ENCODE measurements around the gene MECP2.

The MECP2 gene

GRCh38 chrX:154014429-154015380 is 82.8 kb downstream of the MECP2 start:
- no peak overlapping the region for H3K4me3 ChIP-seq (replicated peaks; ENCODE audit: insufficient read depth, low read length)
- TF ChIP-seq POLR2AphosphoS5 (IDR thresholded peaks at IDR 0.05; ENCODE audit: low read depth) (no peak), CTCF (IDR thresholded peaks at IDR 0.05; ENCODE audit: insufficient read depth, low read length) (no peak)
- H3K27ac ChIP-seq (replicated peaks) = peak overlapping the region; percentile 93
- no peak for DNase-seq (ENCODE audit: low read depth in 1 of 2, low spot score in 1 of 2)
- no peaks in the 10 kb centered on the region for H3K27me3 ChIP-seq (ENCODE audit: insufficient read depth, poor library complexity, severe bottlenecking)

- Histone ChIP-seq H3K4me3 (replicated peaks; ENCODE audit: insufficient read depth, low read length) (no peak overlapping the region), H3K27me3 (ENCODE audit: insufficient read depth, poor library complexity, severe bottlenecking) (no peaks in the 10 kb centered on the region), H3K27ac (replicated peaks) (0 out of 2 replicates have a peak overlapping the region, but pooled peaks have one; percentile 1)
- peak; percentile 24 to 47 for DNase-seq (ENCODE audit: low read depth in 1 of 2, low spot score in 1 of 2)
- TF ChIP-seq POLR2AphosphoS5 (IDR thresholded peaks at IDR 0.05; ENCODE audit: low read depth) = no peak
- no peak for TF ChIP-seq SPI1 (IDR thresholded peaks at IDR 0.05; ENCODE audit: borderline replicate concordance, low read depth)
- TF ChIP-seq CTCF (IDR thresholded peaks at IDR 0.05; ENCODE audit: insufficient read depth, low read length) = peak; percentile 63
- no peak for TF ChIP-seq REST (IDR thresholded peaks at IDR 0.05; ENCODE audit: insufficient replicate concordance, low read depth)
- TF ChIP-seq GABPA (IDR thresholded peaks at IDR 0.05; ENCODE audit: low read depth) = no peak
Observed at GRCh38 chrX:154013614-154014360, 83.7 kb downstream of the MECP2 start.

- Histone ChIP-seq H3K27me3 (ENCODE audit: insufficient read depth, poor library complexity, severe bottlenecking) (no peaks in the 10 kb centered on the region), H3K4me3 (replicated peaks; ENCODE audit: insufficient read depth, low read length) (no peak overlapping the region), H3K27ac (replicated peaks) (peak overlapping the region; percentile 1; the same call in 1 of the 2 replicates)
- DNase-seq (ENCODE audit: low read depth in 1 of 2, low spot score in 1 of 2) = no peak
- no peak for TF ChIP-seq SPI1 (IDR thresholded peaks at IDR 0.05; ENCODE audit: borderline replicate concordance, low read depth)
- no peak for TF ChIP-seq GABPA (IDR thresholded peaks at IDR 0.05; ENCODE audit: low read depth)
- no peak for TF ChIP-seq POLR2AphosphoS5 (IDR thresholded peaks at IDR 0.05; ENCODE audit: low read depth)
- TF ChIP-seq CTCF (IDR thresholded peaks at IDR 0.05; ENCODE audit: insufficient read depth, low read length) = no peak
- TF ChIP-seq REST (IDR thresholded peaks at IDR 0.05; ENCODE audit: insufficient replicate concordance, low read depth) = no peak
Observed at GRCh38 chrX:154013001-154013421, 84.5 kb downstream of the MECP2 start.
